Measurements from ENCODE around the gene SERPINB5. TPM values are rescaled to one million over a fixed set of nuclear protein-coding genes. Genes with fewer than 3 reads are reported as not detected.

Gene SERPINB5
- total RNA-seq, 1 donor from 2014 or later = 25.3 TPM

GRCh38 chr18:63470751-63471150 lies 6.0 kb upstream of the SERPINB5 start:
- no peak for DNase-seq

DNA sequence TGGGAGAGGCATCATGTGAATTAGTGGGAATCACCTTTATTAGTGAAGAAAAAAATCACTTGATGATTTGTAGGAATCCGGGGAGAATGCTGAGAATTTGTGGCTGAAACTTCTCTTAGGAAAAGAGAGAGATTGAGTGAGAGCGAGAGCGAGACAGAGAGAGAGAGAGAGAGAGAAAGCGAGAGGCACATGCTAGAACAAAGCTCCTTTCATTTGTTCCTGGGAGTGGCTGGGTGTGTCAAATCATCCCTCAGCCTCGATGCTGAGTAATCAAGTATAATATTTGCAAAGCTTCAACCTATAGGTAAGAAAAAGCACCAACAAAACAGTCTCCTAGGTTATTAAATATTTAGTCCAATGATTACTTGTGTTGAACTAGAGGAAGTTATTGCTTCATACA lies 4.4 kb upstream of the SERPINB5 start:
- DNase-seq = peak; percentile 40

- no peak for DNase-seq
These were observed 442 bp downstream of the SERPINB5 start for GRCh38 chr18:63477200-63477599.

- no peak for DNase-seq
These were observed 1.2 kb downstream of the SERPINB5 start for GRCh38 chr18:63477968-63478367.

DNA sequence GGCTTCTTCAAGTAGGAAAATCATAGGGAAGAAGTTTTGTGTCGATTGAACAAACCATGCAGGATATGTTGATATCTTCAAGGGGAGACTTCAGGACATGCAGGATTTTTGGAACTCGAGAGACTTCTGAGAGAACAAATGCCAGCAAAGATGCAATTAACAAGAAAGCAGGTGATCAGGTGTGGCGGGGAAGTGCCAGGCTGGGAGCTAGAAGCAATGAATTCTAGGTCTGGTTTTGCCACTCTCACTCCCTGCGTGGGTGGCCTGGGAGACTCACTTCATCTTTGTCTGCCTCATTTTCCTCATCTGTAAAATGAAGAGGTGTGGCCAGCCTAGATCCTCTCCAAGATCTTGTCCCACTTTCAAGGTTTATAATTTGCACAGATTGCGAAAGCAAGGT lies 3.1 kb downstream of the SERPINB5 start:
- DNase-seq = no peak

DNA sequence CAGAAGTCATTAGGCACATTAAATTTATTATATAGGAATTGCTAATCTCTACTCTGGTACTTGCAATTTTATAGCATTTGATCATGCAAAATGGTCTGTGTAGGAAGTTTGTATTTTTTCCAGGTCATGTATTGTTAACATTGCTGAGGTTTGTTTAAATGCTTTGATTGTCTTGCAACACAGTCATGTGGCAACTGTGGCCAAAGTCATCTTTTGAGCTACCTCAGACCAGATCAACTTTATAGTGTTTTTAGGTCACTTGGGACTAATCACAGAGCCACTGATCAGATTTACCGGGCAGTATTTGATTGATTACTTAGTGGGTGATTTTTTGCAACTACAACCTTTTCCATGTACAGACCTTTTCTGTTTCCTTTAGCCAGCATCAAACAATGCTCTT lies 3.7 kb downstream of the SERPINB5 start:
- DNase-seq = no peak

DNA sequence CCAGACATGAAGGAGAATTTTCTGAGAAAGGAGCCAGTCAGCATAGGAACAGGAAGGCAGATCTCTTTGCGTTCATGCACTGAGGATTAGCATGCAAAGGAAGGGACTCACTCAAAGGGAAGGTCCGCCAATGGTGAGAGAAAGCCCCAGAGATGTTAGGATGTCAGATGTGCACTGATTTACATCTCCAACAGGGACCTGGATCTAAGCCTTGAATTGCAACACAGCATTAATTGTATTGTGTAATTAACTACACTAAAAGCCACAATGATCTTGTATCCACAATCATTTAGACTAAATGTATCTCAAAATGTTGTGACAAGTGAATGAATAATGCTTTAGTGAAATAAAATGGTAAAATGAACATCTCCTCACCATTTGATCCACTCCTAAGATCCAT lies 4.2 kb downstream of the SERPINB5 start:
- DNase-seq = no peak

- DNase-seq = no peak
These were observed 10.9 kb downstream of the SERPINB5 start for GRCh38 chr18:63487676-63488075.

DNA sequence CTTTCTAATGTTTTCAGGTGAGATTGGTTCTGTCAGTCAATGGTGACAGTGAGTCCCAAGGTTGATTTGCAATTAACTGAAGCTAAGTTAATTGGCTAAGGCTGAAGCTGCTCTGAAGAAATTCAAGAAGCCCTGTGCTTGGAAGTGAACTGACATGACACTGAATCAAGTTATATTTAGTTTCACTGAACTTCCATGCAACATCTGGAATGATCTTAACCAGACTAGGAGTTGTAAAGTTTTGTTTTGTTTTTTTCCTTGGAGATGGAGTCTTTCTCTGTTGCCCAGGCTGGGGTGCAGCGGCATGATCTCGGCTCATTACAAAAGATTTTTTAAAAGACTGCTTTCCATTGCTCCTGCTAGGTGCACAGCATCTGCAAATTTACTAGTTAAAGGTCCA lies 11.4 kb downstream of the SERPINB5 start:
- DNase-seq = peak; percentile 41

DNA sequence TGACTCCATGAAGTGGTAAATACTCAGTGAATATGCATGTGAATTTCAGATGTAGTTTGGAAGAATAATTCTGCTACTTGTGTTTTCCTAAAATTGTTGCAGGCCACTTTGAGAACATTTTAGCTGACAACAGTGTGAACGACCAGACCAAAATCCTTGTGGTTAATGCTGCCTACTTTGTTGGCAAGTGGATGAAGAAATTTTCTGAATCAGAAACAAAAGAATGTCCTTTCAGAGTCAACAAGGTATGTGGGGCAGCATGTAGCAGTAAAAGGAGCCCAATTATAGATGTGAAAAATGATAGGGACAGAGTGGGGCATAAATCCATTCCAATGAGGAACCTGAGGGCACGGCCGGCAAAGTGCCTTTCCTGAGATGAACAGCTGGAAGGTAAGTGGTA lies 16.1 kb downstream of the SERPINB5 start:
- DNase-seq = no peak

GRCh38 chr18:63495675-63496074 lies 18.9 kb downstream of the SERPINB5 start:
- no peak for DNase-seq

GRCh38 chr18:63505566-63506335 lies 29.0 kb downstream of the SERPINB5 start:
- DNase-seq = no peak

- no peak for DNase-seq
These were observed 29.5 kb downstream of the SERPINB5 start for GRCh38 chr18:63506336-63506646.

- peak; percentile 71 for DNase-seq
These were observed 31.8 kb downstream of the SERPINB5 start for GRCh38 chr18:63508596-63508995.

DNA sequence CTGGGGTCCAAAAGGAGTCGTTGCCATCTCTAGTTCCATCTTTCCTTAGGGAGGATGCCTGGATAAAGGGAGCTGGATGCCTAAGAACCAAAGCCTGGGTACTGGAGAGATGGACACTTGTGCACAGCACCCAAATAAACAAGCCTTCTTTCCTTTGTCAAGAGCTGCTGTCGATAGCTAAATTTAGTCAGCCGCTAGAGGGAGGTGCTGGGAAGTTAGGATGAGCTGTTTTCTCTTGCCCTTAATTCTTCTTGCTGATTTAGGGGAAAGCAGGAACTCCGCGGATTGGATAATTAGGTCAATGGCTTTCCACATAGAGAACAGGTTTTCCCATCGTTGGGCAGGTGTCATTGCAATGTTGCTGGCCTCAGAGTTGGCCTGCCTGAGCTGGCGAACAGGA lies 34.5 kb downstream of the SERPINB5 start:
- peak; percentile 47 for DNase-seq

DNA sequence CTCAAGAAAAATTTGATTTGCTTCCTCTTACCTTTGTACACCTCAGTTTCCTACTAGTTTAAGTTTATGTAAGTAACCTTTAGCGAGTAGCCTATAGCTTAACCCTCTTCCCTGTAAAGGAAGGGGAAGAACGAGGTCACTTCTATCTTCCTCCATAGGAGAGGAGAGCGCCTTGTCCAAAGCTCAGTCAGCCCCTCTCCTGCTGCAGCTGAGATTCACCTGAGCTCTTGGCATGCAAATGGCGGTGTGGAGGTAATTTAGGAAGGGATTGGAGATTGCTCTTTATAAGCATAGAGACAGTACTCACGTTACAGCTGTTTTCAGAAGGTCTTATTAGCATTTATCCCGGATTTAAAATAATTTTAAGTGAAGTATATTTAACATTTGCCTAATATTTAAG lies 37.6 kb downstream of the SERPINB5 start:
- no peak for DNase-seq

DNA sequence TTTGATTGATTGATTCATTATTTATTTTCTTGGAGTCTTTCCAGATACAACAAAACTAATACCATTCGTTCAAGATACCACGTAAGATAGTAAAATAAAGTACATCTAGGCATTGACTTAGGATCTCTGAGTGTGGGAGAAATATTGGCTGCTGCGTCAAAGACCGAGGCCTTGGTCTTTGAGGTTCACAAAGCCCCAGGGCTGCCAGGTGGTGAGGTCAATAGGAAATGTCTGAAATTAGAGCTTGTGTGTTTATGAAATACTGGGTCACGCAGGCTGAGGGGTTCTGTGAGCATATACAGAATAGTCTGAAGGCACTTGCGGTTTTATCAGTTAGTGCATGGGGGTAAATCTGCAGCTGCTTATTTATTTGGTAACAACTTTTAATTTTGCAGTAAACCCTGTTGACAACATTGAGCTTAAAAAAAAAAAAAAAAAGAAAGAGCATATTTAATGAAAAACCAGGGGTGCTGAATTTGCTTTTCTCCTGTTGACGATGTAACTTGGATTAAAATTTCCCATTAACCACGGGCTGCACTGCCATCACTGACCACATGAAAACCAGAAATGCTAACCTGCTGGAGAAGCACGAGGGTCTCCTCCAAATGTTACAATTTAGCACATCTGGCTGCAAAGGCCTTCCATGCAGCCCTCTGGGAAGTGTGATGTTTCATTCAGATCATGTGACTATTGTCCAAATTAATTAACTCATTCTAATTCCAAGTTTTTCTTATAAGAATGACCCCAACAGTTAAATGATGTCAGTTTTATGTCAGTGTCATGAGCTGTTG lies 38.3 kb downstream of the SERPINB5 start:
- no peak for DNase-seq

- no peak for DNase-seq
These were observed 39.0 kb downstream of the SERPINB5 start for GRCh38 chr18:63515801-63516200.

DNA sequence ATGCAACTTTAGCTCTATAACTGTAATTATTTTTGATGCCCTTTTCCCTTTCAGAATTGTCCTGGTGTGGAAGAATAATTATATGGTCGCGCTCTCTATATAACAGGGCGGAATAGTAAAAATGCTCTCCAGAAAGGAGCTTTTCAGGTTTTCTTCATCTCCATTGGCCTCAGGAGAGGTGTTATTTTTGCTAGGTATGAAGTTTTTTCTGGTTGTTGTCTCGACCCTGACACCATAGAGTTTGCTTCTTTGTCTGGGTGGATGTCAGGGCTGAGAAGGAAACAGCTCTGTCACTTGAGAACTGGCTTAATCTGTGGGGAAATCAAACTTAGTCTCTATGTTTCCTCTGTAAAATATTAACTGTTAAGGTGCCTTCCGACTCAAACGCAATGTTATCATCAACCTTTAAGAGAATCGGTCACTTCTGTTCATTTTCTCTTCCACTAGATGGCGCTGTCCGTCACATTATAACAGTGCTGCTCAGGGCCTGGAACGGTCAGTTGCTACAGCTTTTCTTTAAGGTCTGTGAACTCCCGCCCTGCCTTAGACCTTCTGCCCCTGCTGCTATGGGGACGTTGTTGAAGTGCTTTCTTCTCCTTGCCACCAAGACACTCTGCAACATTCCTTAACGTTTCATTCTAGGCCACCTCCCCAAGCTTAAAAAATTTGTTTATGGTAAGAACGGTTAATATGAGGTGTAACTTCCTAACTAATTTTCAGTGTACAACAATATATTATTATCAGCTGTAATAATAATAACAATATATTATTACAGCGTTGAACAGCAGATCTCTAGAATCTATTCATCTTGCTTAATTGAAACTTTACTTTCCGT lies 41.6 kb downstream of the SERPINB5 start:
- peak; percentile 93 for DNase-seq

- DNase-seq = no peak
These were observed 43.4 kb downstream of the SERPINB5 start for GRCh38 chr18:63520053-63520685.

GRCh38 chr18:63523660-63524059 lies 46.9 kb downstream of the SERPINB5 start:
- no peak for DNase-seq

- no peak for DNase-seq
These were observed 50.5 kb downstream of the SERPINB5 start for GRCh38 chr18:63527251-63527650.

All from tongue (tissue), 2 donors.